ENCODE results near the gene MICAL3.

DNA sequence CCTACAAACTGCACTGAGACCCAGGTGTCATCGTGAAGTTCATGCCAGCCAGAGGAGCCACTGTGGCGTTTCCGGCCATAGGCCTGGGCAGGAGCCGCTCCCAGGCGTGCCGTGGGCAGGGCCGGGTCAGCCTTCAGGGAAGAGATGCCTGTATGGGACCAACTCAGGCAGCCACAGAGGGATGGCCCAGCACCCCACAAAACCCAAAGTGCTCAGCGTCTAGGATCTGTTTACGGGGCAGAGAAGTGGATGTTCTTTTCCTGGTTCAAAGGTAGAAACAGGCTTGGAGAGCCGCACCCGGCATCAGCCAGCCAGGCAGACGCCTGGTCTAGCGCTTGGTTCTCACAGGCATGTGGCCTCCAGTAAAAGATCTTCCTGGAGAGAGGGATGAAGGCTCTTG lies 241.7 kb downstream of the MICAL3 start:
- no peak for TF ChIP-seq ZNF274 (IDR thresholded peaks at IDR 0.05; ENCODE audit: low read depth, low read length)
- no peak for TF ChIP-seq YY1 (IDR thresholded peaks at IDR 0.05; ENCODE audit: insufficient read depth, insufficient read length)

Measured in NT2/D1 (cell line).